ENCODE results near the gene SULF2. TPM values are rescaled to one million over a fixed set of nuclear protein-coding genes. Genes with fewer than 3 reads are reported as not detected.

Gene SULF2
- total RNA-seq, 1 experiment from 2014 or later: 82.2 TPM

GRCh38 chr20:47660983-47661700 is 124.1 kb downstream of the SULF2 start:
- no peak overlapping the region for H3K27ac Mint-ChIP-seq (ENCODE audit: low read depth, unreplicated experiment)
- peaks cover 88% of the 10 kb centered on the region for H3K36me3 Mint-ChIP-seq (ENCODE audit: insufficient read depth, unreplicated experiment)
- no peaks in the 10 kb centered on the region for H3K27me3 Mint-ChIP-seq (ENCODE audit: insufficient read depth, unreplicated experiment)
- BruUV-seq (replicated peaks): no TSS peak
- H3K4me3 Mint-ChIP-seq (ENCODE audit: unreplicated experiment): no peak overlapping the region
- no peaks in the 10 kb centered on the region for H3K9me3 Mint-ChIP-seq (ENCODE audit: unreplicated experiment)
- intact Hi-C loops (cut with micrococcal nuclease): loop anchor here (5.0 kb wide), 1 partner anchor 636 kb away; no protein-coding TSS in a partner anchor
- ChIA-PET CTCF (interaction anchor here (0.5 to 6.7 kb wide), 7 partner anchors 17 to 959 kb away, joined by 3 to 103 read pairs (median 3); no protein-coding TSS in a partner anchor), POLR2A (interaction anchor here (0.6 to 1.7 kb wide), 5 partner anchors 8 to 608 kb away, joined by 3 to 9 read pairs (median 3); no protein-coding TSS in a partner anchor)
- no peak for DNase-seq (ENCODE audit: unreplicated experiment)
- no peak for TF ChIP-seq CTCF (IDR thresholded peaks at IDR 0.05; ENCODE audit: unreplicated experiment)
- peaks cover 14% of the 10 kb centered on the region for H3K4me1 Mint-ChIP-seq (ENCODE audit: insufficient read depth, unreplicated experiment)

GRCh38 chr20:47660602-47660905 is 124.7 kb downstream of the SULF2 start:
- H3K27ac Mint-ChIP-seq (ENCODE audit: low read depth, unreplicated experiment): no peak overlapping the region
- intact Hi-C loops (cut with micrococcal nuclease): loop anchor here (5.0 kb wide), 1 partner anchor 637 kb away; no protein-coding TSS in a partner anchor
- BruUV-seq (replicated peaks): no TSS peak

GRCh38 chr20:47659904-47660601 is 125.2 kb downstream of the SULF2 start:
- TF ChIP-seq CTCF (IDR thresholded peaks at IDR 0.05; ENCODE audit: unreplicated experiment): no peak
- Mint-ChIP-seq H3K4me1 (ENCODE audit: insufficient read depth, unreplicated experiment) (peaks cover 13% of the 10 kb centered on the region), H3K9me3 (ENCODE audit: unreplicated experiment) (no peaks in the 10 kb centered on the region), H3K27me3 (ENCODE audit: insufficient read depth, unreplicated experiment) (no peaks in the 10 kb centered on the region), H3K27ac (ENCODE audit: low read depth, unreplicated experiment) (no peak overlapping the region), H3K4me3 (ENCODE audit: unreplicated experiment) (no peak overlapping the region), H3K36me3 (ENCODE audit: insufficient read depth, unreplicated experiment) (peaks cover 93% of the 10 kb centered on the region)
- ChIA-PET CTCF (interaction anchor here (0.5 to 6.7 kb wide), 11 partner anchors 17 to 961 kb away, joined by 3 to 103 read pairs (median 3); no protein-coding TSS in a partner anchor), POLR2A (interaction anchor here (0.8 kb wide), 1 partner anchor 52 kb away, joined by 3 read pairs; no protein-coding TSS in a partner anchor)
- intact Hi-C loops (cut with micrococcal nuclease): loop anchor here (5.0 kb wide), 1 partner anchor 637 kb away; no protein-coding TSS in a partner anchor
- no TSS peak for BruUV-seq (replicated peaks)
- DNase-seq (ENCODE audit: unreplicated experiment): no peak

More at GRCh38 chr20:47660602-47660905, 124.7 kb downstream of the SULF2 start:
- no peak for TF ChIP-seq CTCF (IDR thresholded peaks at IDR 0.05; ENCODE audit: unreplicated experiment)
- ChIA-PET POLR2A (interaction anchor here (0.6 to 0.8 kb wide), 2 partner anchors 52 to 608 kb away, joined by 3 read pairs; no protein-coding TSS in a partner anchor), CTCF (interaction anchor here (0.5 to 6.7 kb wide), 9 partner anchors 17 to 960 kb away, joined by 3 to 103 read pairs (median 3); no protein-coding TSS in a partner anchor)
- no peak for DNase-seq (ENCODE audit: unreplicated experiment)
- H3K36me3 Mint-ChIP-seq (ENCODE audit: insufficient read depth, unreplicated experiment): peaks cover 93% of the 10 kb centered on the region
- peaks cover 14% of the 10 kb centered on the region for H3K4me1 Mint-ChIP-seq (ENCODE audit: insufficient read depth, unreplicated experiment)
- H3K9me3 Mint-ChIP-seq (ENCODE audit: unreplicated experiment): no peaks in the 10 kb centered on the region
- H3K4me3 Mint-ChIP-seq (ENCODE audit: unreplicated experiment): no peak overlapping the region
- H3K27me3 Mint-ChIP-seq (ENCODE audit: insufficient read depth, unreplicated experiment): no peaks in the 10 kb centered on the region

GRCh38 chr20:47656318-47656717 is 129.0 kb downstream of the SULF2 start:
- Mint-ChIP-seq H3K9me3 (ENCODE audit: unreplicated experiment) (no peaks in the 10 kb centered on the region), H3K4me3 (ENCODE audit: unreplicated experiment) (no peak overlapping the region), H3K36me3 (ENCODE audit: insufficient read depth, unreplicated experiment) (peaks cover 96% of the 10 kb centered on the region), H3K4me1 (ENCODE audit: insufficient read depth, unreplicated experiment) (no peaks in the 10 kb centered on the region), H3K27me3 (ENCODE audit: insufficient read depth, unreplicated experiment) (no peaks in the 10 kb centered on the region), H3K27ac (ENCODE audit: low read depth, unreplicated experiment) (no peak overlapping the region)
- no peak for DNase-seq (ENCODE audit: unreplicated experiment)
- ChIA-PET POLR2A (interaction anchor here (0.6 kb wide), 2 partner anchors 79 to 1065 kb away, joined by 3 to 4 read pairs; no protein-coding TSS in a partner anchor), CTCF (interaction anchor here (0.7 kb wide), 1 partner anchor 17 kb away, joined by 3 read pairs; no protein-coding TSS in a partner anchor)
- no peak for TF ChIP-seq CTCF (IDR thresholded peaks at IDR 0.05; ENCODE audit: unreplicated experiment)
- no TSS peak for BruUV-seq (replicated peaks)
- intact Hi-C loops (cut with micrococcal nuclease): no loop called here
